DOHH2 (cell line): Measurements from ENCODE around the gene TNS1.

Source experiments
- CTCF ChIP-seq: fragments of 200-600 bp; sonication (generic); IDR thresholded peaks from one replicate; pipeline ENCODE4 v1.5.1; 2014; ENCODE audit warnings: antibody characterized with exemption, mild to moderate bottlenecking, low read depth, low read length; ENCODE audit not compliant: poor library complexity, severe bottlenecking
- EZH2phosphoT487 ChIP-seq: fragments of 200-600 bp; sonication (generic); IDR thresholded peaks from 2 replicates; pipeline ENCODE4 v1.6.1; 2017; ENCODE audit warnings: borderline replicate concordance, mild to moderate bottlenecking, antibody characterized with exemption, low read length, moderate library complexity, mixed read lengths

GRCh38 chr2:217974389-217975005 lies 28.3 kb downstream of the TNS1 start:
- TF ChIP-seq CTCF (no peak), EZH2phosphoT487 (no peak)
